GM21381 (cell line): ENCODE measurements around the gene TTC39A.

Source experiments
- ATAC-seq: cut with Tn5 transposase; IDR thresholded peaks from one replicate; pipeline ENCODE4 v1.9.1; 2021; ENCODE audit warnings: mild to moderate bottlenecking, moderate library complexity; ENCODE audit not compliant: unreplicated experiment

TTC39A gene

GRCh38 chr1:51316113-51316845 is 14.1 kb downstream of the TTC39A start:
- no peak for ATAC-seq

- no peak for ATAC-seq
Measured at GRCh38 chr1:51314974-51315373, 15.4 kb downstream of the TTC39A start.

GRCh38 chr1:51313961-51314777 is 16.2 kb downstream of the TTC39A start:
- ATAC-seq: no peak

GRCh38 chr1:51313268-51313852 is 17.0 kb downstream of the TTC39A start:
- ATAC-seq: no peak

- no peak for ATAC-seq
Measured at GRCh38 chr1:51312718-51313117, 17.6 kb downstream of the TTC39A start.

GRCh38 chr1:51311826-51312225 is 18.5 kb downstream of the TTC39A start:
- ATAC-seq: no peak

- ATAC-seq: no peak
Measured at GRCh38 chr1:51310871-51311613, 19.3 kb downstream of the TTC39A start.

- ATAC-seq: no peak
Measured at GRCh38 chr1:51309291-51309690, 21.1 kb downstream of the TTC39A start.

- no peak for ATAC-seq
Measured at GRCh38 chr1:51308636-51309035, 21.7 kb downstream of the TTC39A start.

GRCh38 chr1:51306950-51307349 is 23.4 kb downstream of the TTC39A start:
- no peak for ATAC-seq

- ATAC-seq: no peak
Measured at GRCh38 chr1:51305371-51305823, 25.0 kb downstream of the TTC39A start.

GRCh38 chr1:51304360-51304759 is 26.0 kb downstream of the TTC39A start:
- ATAC-seq: no peak

- no peak for ATAC-seq
Measured at GRCh38 chr1:51303751-51304251, 26.6 kb downstream of the TTC39A start.

- no peak for ATAC-seq
Measured at GRCh38 chr1:51303315-51303714, 27.0 kb downstream of the TTC39A start.

GRCh38 chr1:51302746-51303145 is 27.6 kb downstream of the TTC39A start:
- no peak for ATAC-seq

- no peak for ATAC-seq
Measured at GRCh38 chr1:51302270-51302669, 28.1 kb downstream of the TTC39A start.

- no peak for ATAC-seq
Measured at GRCh38 chr1:51301844-51302162, 28.6 kb downstream of the TTC39A start.

- ATAC-seq: peak; percentile 38
Measured at GRCh38 chr1:51301152-51301843, 29.1 kb downstream of the TTC39A start.

GRCh38 chr1:51299981-51300670 is 30.2 kb downstream of the TTC39A start:
- ATAC-seq: no peak
